HL-60/S4 treated with phorbol 12-myristate 13-acetate at 8.2 ng/mL for 4 days and 3 days (cell line): Measurements from ENCODE around the gene CNTN5.

Experiments used
- in situ Hi-C: fragments of 300-500 bp; cut with MboI; formaldehyde crosslinking; loops from 2 replicates; pipeline ENCODE4 v1.15.0; 2022; ENCODE audit warnings: low sequenced_read_pairs

The CNTN5 gene

DNA sequence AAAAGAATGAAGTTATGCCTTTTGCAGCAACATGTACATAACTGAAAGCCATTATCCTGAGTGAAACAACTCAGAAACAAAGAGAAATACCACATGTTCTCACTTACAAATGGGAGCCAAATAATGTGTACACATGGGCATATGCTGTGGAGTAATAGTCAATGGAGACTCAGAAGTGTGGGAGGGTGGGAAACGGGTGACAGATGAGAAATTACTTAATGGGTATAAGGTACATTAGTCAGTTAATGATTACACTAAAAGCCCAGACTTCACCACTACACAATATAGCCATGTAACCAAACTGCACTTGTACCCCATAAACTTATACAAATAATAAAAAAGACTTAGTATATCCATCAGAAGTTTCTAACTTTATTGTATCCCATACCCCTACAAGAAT is 992.3 kb downstream of the CNTN5 start:
- in situ Hi-C loops = no loop called here

DNA sequence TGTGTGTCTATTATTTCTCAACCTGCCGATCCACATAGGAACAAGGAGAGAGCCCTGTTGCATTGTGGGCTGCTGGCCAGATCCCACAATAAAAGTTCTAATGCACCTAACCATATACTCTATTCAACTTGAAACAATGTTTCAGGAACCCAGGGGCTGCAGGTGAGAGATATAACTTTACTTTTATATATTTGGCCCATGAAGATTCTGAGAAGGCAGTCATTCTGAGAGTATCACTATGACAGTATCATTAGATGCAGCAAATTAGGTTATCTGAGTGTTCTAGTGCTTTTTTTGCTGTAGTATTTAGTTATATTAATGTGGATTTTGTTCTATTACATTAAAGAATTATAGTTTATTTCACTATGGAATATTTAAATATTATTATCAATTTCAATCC is 1011.2 kb downstream of the CNTN5 start:
- in situ Hi-C loops = no loop called here

DNA sequence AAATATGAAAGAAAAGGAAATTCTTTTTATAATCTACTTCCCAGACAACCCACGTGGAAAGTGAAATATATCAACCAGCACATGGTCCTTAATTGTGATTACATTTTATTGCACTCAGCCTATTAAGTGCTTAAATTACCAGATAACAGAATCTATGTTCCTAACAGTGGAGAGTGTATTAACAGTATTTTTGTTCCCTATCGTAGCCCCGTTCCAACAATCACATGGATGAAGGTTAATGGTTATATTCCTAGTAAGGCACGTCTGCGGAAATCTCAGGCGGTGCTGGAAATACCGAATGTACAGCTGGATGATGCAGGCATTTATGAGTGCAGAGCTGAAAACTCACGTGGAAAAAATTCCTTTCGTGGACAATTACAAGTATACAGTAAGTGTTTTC is 1040.3 kb downstream of the CNTN5 start:
- in situ Hi-C loops = no loop called here

DNA sequence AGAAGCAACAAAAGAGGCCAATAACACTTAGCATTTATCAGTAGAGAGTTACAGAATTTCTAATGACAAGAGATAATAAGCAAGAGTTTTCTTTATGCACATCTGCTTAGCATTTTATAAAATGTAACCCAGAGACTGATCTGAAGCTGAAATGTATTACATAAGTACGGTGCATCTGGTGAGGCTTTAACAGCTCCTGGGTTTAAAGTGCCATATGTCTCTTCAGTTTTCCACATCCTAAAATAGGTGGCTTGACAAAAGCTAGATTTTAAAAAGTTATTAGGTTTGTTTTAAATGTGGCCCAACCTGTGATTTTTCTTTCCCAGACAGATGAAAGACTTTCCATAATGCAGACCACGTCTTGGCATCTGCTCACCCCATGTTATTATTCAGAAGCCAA is 1045.7 kb downstream of the CNTN5 start:
- in situ Hi-C loops = no loop called here

DNA sequence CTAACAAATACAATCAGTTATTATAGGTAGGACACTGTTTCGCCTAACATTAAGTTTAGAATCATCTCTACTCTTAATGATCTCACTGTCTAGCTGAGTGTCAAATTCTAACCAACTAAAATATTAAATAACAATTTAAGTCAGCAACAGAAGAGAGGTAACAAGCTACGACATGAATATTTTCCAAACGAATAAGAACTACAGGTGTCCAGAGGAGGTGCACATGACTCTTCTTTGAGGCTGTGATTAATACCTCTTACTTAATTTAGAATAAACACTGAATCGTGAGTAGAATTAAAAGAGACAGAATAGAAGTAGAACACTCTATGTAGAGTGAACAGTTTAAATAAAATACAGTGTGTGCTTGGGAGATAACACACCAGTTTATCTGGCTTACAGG is 1047.4 kb downstream of the CNTN5 start:
- in situ Hi-C loops = no loop called here

DNA sequence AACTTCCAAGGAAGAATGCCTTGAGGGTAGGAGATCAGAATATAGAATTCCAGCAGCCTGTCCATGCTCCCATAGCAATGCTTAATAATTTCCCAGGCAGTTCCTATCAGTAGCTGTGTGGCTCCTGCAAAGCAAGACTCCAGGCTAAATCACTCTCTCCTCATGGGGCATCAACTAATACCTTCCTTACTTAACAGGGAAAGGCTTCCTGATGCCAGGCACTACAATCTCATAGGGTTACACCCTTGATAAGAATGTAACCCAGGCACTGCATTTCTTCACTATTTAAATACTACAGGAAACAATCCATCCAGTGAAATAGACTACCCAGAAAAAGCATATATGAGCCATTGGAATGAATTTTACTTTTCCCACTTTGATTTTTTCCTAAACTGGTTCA is 1051.4 kb downstream of the CNTN5 start:
- in situ Hi-C loops = no loop called here

DNA sequence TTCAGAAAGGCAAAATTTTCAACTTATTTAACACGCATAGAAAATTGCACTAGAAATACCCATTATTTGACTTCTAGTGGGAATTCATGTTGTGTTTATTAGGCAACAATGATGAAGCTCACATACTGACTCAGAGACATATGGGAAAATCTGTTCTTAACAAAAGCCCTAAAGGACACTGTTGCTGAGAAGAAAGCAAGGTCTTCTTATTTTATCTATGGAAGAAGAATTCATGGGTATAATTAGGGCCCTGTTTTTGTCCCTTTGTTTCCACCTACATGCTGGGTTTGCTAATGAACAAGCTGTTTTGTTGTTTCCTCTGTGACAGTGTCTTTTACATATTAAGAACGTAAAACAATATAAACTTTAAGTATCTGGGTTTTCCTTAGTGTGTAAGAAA is 1059.6 kb downstream of the CNTN5 start:
- in situ Hi-C loops = no loop called here

DNA sequence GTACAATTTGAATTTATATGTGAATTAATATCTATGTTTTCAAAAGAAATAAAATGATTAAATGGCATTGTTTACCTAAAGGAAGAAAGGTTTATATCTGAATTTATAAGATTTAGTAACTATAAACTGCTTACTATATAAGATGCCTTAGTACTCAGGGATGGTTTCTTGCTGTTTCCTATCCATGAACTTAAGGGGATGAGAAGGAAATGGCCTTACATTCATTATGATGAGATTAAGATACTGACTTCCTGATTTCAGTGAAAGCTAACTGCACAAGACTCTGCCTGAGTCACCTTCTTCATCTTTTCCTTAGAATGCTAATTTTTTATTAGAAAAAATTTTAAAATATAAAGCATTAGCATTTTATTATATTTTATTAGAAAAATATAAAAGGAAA is 1060.1 kb downstream of the CNTN5 start:
- in situ Hi-C loops = no loop called here

DNA sequence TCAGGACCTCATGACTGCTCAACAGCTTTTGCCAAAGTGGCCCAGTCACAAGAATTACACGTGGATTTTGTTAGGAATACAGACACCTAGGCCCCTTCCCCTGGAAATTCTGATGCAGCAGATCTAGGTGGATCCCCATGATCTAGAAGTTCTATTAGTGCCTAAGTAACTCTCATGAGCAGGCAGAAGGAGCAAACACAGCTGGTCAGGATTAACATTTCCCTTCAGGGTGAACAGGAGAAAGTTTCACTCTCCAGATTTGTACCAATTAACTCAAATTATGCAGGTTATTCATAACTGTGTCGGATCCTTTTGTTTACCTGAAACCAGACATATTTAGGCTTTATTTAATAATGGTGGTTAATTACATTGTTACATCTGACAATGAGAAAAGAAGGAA is 1072.9 kb downstream of the CNTN5 start:
- in situ Hi-C loops = no loop called here

DNA sequence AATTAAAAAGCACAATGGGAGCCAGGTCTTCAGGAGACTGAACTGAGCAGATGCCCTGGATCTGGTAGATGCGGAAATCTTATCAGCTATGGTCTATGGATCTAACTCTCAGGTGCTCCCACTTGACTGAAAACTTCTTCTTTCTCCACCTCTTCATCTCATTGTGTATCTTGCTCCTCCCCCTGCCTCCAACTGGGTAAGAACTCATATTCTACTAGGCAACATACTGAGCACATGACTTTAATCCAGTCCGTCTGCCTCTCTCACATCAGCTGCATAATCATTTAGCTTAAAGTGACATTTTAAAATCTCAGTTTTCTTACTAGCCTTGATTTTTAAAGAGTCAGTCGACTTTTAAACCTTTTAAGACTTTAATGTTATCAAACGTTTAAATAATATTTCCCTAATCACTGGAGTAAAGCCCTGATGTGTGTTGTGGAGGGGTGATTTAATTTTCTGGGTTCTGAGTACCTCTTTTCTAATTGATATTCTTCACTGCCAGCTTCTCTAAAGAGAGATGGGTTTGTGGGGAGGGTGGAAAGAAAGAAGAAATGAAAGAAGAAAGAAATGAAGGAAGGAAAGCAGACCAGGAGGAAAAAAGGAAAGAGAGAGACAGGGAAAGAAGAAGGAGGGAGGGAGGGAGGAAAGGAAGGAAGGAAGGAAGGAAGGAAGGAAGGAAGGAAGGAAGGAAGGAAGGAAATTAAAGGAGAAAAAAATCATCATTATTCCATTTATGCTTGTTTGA is 1073.5 kb downstream of the CNTN5 start:
- in situ Hi-C loops = no loop called here

DNA sequence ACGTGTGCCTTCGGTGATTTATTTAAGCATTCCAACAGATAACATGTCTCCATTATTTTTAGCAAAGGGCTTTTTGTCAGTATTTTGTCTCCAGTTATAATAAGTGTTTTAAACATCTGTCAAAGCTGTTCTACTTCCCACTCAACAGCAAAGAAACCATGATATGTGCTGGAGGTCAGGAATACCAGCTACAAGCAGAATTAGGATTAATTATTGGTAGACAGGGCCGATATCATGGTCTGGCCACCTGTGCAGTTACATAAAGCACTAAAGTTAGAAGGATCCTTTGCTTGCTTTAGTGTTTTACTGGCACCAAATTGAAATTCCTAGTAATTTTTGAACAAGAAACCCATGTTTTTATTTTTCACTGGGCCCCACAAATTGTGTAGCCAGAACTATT is 1075.1 kb downstream of the CNTN5 start:
- in situ Hi-C loops = no loop called here

DNA sequence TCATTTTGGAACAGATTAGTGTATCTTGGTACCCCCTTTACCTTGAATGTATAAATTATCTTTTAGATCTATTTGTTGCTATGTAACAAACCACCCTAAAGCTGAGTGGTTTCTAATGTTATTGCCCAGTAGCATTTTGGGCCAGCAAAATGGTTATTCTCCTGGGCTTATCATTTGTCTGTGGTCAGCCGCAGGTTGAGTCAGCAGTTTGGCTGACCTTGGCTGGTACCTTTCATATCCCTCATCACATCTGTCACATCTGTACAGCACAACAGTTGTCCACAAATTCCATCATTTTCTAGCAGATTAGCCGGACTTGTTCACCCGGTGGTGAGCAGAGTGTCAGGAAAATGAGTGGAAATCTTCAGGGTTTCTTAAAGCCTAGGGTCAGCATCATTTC is 1077.8 kb downstream of the CNTN5 start:
- in situ Hi-C loops = no loop called here

DNA sequence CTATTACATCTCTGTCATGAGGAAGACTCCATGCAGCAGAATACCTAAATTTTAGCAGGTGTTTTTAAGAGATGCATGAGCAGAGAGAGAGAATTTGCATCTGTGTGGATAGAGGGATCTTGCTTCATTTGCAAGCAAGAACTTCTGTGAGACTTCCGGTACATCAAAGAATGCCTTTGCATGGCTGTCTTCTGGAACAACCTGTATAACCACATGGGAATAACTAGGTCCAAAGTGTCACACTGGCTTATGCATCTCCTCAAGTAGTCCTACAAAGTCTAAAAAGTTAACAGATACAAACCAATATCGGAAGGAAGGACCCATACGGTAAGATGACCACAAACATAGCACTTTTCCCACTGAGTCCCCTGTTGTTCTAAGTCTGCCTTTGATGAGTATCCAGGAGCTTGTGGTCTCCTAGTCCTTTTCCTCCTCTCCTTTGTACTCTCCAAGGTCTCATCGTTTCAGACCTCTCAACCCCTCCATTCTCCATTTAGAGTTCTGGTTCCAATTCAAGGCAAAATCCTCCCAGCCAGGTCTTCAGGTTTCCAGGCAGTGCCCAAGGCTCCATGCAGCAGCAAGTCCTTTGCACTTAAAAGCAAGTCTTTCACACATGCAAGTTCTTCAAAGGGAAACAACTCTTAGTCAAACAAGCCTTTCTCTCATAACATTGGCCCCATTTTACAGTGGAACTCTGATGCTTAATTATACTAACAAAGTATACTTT is 1084.7 kb downstream of the CNTN5 start:
- in situ Hi-C loops = no loop called here

DNA sequence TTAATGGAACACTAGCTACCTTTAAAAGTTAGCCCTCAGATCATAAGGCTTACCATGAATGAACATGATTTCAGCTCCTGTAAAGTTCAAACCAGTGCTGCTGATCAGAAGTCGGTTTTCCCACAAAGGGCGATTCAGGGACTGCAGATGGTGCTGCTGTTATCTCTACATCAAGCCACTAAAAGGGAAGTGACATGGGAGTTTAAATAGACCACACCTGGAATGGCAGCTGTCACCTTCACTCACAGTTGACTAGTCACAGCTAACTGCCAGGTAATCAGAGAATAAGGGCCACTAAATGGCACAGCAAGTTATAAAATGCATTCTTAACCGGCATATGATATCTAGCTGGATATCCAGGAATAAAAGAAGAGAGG is 1085.2 kb downstream of the CNTN5 start:
- in situ Hi-C loops = no loop called here

DNA sequence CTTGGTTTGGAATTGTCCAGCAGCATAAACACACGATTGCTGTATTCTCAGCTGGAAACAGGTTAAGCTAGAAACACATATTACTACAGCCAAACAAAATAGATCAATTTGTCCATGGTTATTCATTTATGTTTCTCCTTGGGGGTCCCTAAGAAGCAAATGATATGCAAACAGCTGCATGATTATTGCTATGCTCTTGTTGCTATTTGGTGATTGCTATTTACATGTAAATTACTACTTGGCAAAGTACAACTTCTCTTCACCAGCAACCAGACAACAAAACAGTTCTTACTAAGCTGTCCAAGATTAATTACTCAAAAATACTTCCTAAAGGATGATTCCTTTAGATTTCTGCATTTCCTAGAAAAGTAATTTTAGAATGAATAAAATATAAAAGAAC is 1098.4 kb downstream of the CNTN5 start:
- in situ Hi-C loops = no loop called here

DNA sequence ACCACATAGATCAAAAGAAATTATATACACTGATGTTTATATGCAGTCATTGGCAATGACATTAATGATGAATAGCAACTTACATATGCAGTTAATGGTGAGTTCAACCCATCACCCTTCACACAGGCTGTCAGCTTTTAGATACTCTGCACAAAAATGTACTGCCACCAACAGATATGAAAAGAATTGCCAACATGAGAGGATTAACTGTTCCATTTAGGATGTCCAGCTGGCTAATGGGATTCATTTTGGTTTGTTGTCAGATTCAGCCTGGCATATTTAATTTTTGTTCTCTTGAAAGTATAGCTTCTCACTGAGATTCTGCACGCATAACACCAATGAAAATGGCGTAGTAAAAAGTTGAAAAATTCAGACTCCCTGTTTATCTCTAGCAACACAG is 1112.4 kb downstream of the CNTN5 start:
- in situ Hi-C loops = no loop called here

DNA sequence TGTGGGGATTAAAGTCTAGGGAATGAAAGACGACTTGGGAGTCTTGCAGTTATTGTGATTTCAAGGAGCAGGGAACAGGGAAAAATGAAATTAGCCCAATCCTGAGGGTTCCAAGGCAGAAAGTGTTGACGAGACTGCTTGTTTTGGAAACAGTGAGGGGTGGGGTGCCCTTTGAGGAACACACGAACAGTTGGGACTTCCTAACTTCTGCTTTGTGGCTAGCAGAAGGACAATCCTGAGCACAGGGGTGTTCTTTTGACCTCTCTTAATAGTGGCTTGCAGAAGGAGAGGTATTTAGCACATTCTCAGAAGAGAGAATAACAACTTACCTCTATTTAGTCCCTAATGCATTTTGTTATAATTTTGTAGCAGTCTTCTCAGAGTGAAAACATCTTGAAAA is 1120.5 kb downstream of the CNTN5 start:
- in situ Hi-C loops = no loop called here

DNA sequence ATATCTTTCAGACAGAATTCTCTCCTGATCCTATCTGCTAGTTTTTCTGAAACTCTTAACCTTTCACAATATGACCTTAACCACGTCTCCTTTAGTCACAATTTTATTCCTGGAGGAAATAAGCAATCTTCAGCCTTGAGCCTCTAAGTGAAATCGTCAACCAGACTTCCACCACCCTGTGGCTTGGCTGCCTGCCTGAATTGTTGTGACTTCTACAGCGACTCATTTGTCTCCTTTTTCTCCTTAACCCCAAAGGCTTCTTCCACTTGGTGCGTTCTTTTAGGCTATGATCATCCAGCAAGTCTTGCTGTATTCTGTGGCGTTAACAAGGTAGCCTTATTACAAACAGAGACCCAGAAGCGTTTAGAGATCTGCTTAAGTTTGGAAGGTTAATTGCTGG is 1131.2 kb downstream of the CNTN5 start:
- in situ Hi-C loops = no loop called here

DNA sequence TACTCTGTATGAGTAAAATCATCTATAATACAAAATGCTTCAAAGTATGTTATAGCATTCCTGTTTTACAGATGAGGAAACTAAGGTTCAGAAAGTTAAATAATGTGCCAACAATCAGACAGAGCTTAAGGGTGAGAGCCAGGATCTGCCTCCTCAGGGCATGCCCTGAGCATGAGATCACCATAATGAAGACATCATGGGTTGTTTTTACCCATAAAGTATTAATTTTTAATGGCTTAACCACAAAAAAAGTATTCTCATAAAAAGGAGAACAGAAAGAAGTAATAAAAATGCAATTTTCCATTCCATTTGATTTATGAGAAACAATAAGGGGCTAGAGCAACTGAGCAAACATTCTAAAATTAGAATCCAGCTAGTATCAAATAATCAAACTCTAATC is 1132.0 kb downstream of the CNTN5 start:
- in situ Hi-C loops = no loop called here

DNA sequence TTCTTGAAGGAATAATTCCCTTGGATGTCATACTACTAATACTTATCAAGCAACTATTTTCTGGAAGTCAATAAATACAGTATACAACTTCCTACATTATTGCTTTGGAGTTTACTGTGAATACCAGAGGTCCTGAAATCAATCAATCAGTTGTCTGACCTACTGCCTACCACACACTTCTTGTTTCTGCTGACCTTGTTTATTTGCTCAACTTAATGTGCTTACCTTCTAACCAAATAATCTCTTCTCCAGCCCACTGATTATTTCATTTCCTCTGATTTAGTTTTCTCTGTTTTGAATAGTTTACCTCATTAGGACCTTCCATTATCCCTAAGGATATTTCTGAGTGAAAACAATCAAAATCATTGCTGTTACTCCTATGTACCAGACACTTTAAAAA is 1142.7 kb downstream of the CNTN5 start:
- in situ Hi-C loops = no loop called here

DNA sequence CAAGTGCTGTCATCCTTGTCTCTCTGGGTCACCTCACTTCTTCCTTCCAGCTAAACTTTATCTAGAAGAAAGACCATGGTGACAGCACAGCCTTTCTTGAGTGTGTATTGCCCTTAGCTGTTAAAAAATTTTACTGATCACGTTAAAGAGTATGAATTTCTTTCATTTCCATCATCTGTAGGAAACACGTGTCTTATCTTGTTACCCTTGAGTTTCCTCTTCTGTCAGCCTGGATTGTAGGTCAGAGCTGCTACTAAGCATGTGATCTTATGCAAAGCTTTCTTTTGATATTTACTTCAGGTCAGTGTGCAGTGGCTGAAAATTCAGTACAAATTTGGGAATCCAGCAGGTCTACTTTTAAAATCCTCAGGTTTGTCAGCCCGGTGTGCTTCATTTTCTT is 1154.1 kb downstream of the CNTN5 start:
- in situ Hi-C loops = no loop called here

DNA sequence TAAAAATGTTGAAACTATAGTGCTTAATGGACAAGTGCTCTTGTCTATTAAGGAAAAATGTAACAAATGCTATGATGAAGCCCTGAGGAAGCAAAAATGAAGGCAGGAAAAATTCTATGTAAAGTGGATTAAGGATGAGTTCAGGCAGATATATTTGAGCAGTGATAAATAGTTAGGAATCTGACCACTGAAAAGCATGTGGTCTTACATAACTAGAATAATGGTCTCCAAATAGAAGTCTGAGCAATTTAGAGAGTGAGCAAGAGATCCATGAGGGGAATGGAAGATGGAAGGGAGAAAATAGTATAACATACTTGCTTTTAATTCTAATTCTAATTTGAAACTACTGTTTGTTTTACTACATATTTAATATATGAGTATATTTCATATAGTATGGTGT is 1155.7 kb downstream of the CNTN5 start:
- in situ Hi-C loops = no loop called here

DNA sequence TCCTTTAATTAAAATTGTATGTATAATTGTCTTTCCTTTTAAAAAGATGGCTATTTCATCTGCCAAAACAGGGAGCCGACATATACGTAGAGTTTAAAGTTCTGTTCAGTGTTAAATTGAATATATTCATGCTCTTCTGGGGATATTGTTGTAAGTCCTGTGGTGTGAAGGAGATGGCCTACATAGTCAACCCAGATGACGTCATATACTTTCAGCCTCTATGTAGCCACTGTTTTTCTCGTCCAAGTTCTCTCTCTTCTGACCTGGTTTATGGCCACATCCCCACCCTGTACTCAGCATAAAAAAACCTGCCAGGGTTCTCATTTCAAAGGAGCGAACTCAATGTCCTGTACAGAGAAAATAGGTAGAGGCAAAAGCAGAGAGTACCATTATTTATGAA is 1156.9 kb downstream of the CNTN5 start:
- in situ Hi-C loops = no loop called here
